Caki2 (cell line): Measurements from ENCODE around the gene NTMT1. TPM values are rescaled to one million over a fixed set of nuclear protein-coding genes. Genes with fewer than 3 reads are reported as not detected.
"Not testable (repeated sequence)": the region's sequence is repeated elsewhere in the genome, so short reads cannot be mapped to it uniquely, and the experiment has no call there.

Experiments
- DNase-seq: peaks from one replicate; pipeline ENCODE4 v3.0.0-alpha.2; 2015; ENCODE audit warnings: low read depth
- in situ Hi-C: cut with HindIII; loops from 2 replicates; pipeline ENCODE4 v1.10.0; 2016; ENCODE audit warnings: low sequenced_read_pairs, low pct_unique_long_range_greater_than_20kb, mixed read lengths
- total RNA-seq: library from RNA; depleted of rRNA; stranded (reverse); fragments of >200 nt; shearing (Covaris generic); gene quantifications from 2 replicates; pipeline ENCODE4 v1.2.3, GENCODE V29; 2014; ENCODE audit warnings: low replicate concordance

Gene NTMT1
- total RNA-seq, 1 experiment from 2014 or later, result 67.2 TPM

DNA sequence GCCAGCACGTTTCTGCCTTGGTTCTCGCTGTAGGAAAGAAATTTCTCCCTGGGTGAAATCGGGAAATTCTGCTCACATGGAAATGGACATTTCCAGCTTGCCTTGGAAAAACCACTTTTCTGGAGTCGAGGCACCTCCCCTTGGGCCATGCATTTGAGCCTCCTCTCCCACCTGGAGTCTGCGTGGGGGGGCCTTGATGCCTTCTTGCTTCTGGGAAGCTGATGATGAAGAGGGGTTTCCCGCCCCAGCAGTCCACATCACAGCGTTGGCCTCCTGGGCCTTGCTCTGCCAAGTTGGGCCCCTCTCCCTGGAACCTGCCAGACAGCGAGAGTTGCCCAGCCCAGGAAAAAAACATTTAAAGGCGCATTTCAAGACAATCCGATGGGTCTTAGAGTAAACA lies 17.7 kb downstream of the NTMT1 start:
- in situ Hi-C loops, result no loop called here
- DNase-seq, result no peak

DNA sequence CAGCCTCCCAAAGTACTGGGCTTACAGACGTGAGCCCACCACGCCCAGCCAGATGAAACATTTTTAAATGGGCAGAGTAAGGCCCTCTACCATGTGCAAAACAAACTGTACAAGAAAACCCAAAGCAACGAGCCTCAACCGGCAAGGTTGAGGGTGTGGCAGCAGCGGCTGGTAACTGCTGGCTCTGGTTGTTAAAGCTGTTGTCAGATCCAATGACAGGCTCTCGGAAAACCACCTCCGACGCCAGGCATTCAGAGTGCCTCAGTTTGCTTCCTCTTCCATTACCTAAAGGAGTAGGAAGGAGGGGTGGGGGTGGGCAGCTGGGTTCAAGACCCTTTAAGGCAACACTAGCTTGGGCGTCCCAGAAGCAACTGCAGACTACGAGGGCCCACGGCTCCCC lies 18.4 kb downstream of the NTMT1 start:
- in situ Hi-C loops, result no loop called here
- no peak for DNase-seq

- DNase-seq, result no peak
- in situ Hi-C loops, result no loop called here
Measured at GRCh38 chr9:129644902-129645301, 18.9 kb downstream of the NTMT1 start.

DNA sequence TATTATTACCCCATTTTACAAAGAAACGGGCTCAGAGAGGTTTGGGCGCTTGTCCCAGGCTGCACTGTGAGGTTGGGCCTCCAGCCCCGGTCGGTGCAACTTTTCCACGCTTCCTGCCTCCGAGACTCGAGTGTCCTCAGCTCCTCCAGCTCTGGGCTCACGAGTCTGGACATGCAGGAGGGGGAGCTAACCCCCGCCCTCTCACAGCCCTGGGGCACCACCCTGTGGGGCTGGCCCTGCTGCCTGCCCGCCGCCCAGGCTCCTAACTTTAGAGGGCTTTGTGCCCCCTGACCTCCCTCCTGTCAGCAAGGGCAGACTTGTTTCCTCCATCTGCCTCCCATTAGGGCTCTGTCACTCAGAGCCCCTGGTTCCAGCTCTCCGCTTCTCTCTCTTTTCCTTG lies 20.3 kb downstream of the NTMT1 start:
- in situ Hi-C loops, result no loop called here

GRCh38 chr9:129646654-129647053 lies 20.7 kb downstream of the NTMT1 start:
- no peak for DNase-seq
- in situ Hi-C loops, result no loop called here

More for the DNA sequence above, 20.3 kb downstream of the NTMT1 start:
- DNase-seq, result no peak

- in situ Hi-C loops, result no loop called here
- DNase-seq, result no peak
Measured at GRCh38 chr9:129647635-129648034, 21.7 kb downstream of the NTMT1 start.

- no peak for DNase-seq
Measured at GRCh38 chr9:129648092-129648763, 22.3 kb downstream of the NTMT1 start.

GRCh38 chr9:129648764-129649115 lies 22.8 kb downstream of the NTMT1 start:
- in situ Hi-C loops, result no loop called here

More at GRCh38 chr9:129648092-129648763, 22.3 kb downstream of the NTMT1 start:
- in situ Hi-C loops, result no loop called here

DNA sequence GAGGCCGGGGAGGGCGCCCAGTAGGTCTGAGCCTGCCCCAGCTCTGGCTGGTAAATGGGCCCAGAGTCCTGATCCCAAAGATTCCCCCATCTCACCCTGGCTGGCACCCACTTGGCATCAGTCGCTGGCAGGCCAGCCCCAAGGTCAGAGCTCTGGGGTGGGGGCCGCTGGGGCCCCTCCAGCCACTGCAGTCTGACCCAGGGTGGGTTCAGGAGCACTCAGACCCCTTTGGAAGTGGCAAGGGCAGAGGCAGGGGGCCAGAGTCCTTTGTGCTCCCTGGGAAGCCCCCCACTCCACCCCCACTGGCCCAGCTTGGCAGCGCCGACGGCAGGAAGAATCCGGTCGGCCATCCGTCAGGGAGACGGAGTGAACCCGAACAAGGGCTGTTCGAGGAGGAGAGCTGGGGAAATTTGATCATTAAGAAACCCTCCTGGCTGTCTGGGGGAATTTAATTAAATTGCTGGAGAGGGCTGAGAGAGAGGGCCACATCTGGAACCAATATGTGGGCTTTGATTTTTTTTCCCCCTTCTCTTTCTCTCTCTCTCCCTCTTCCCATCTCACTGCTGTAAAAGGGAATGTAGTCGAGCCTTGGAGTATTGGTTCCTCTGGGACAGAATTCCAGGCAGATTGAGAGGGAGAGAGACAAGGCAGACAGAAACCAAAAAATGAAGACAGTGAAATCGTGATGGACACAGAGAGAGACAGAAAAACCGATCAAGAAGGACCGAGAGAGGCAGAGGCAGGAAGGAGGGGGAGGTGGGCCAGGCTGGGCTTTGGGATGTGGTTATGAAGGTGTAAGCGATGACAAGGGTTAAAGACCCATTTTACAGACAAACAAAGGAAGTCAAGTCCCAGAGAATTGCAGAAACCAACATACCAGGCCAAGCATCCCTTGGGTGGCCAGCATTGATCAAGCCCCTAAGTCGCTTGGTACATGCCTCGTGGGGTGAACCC lies 24.0 kb downstream of the NTMT1 start:
- in situ Hi-C loops, result no loop called here

More at GRCh38 chr9:129648764-129649115, 22.8 kb downstream of the NTMT1 start:
- DNase-seq, result no peak

DNA sequence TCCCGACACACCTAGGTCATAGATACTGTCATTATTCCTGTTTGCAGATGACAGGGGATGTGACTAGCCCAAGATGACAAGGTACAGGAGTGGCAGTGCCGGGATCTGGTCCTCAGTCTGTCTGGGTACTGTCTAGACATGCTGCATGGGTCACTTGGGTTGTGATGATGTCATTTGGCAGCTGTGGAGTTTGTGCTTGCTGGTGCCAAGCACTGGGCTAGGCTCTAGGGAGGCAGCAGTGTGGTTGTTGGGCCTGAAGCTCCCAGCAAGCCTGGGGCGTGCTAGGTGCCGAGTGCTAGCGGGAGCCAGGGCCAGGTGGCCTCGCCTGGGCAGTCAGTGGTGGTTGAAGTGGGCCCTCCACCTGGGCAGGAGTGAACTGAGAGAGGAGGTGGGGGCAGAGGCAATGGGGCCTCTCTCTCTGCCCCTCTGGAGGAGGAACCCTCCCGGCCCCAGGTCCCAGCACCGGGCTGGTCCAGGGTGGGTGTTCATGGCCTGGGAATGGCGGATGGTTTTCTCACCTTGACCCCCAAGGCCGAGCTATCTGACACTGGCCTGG lies 24.8 kb downstream of the NTMT1 start:
- in situ Hi-C loops, result no loop called here

More for the DNA sequence above, 24.0 kb downstream of the NTMT1 start:
- DNase-seq, result no peak

DNA sequence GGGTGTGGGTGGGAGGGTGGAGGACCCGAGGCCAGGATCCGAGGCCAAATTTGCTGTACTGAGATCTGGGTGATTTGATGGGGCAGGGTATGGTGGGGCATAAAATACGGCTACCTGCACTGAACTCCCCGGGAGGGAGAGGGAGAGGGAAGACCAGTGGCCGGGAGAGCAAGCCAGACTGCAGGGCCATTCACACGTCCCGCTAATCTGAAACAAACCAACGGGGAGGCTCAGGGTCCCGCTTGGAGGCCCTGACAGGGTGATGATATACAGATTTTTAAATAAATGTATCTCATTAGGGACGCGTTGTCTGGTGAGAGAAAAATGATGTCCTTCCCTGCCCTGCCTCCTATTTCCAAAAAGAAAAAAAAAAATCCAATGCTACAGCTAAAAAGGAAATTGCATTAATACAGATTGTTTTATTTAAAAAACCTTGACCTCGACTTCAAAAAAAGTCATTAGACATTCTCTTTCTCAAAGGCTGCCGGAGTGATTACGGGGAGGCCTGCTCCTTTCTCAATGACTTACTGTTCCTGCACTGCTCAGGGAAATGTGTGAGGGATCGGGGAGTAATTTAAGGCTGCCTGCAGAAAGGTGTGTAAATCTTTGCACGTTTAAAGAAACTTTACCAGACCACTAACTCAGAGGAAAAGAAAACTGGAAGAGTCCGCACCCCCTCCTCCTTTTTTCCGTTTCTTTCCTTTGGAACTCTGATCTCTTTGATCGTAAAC lies 28.0 kb downstream of the NTMT1 start:
- DNase-seq, result no peak
- in situ Hi-C loops, result no loop called here

More for the DNA sequence above, 24.8 kb downstream of the NTMT1 start:
- no peak for DNase-seq

- in situ Hi-C loops, result no loop called here
- DNase-seq, result no peak
Measured at GRCh38 chr9:129654554-129655040, 28.6 kb downstream of the NTMT1 start.

DNA sequence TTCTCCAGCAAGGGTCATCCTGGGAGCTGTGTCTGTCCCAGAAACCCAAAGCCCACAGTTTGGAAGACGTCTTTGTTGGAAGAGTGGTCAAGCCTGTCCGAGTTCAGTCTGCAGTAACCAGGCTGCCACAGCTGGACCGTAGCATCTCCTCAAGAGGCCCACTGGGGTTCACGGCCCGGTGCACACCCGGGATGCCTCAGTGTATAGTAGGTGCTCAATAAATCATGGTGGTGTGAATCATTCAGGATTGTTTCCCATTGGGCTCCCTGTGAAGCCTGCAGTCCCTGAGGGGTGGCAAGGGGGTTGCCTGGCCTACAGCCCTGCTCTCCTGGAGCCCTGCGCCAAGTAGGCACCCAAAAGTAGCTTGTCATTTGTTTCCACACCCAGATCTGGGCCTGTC lies 29.2 kb downstream of the NTMT1 start:
- in situ Hi-C loops, result no loop called here
- DNase-seq, result no peak

GRCh38 chr9:129655696-129656095 lies 29.7 kb downstream of the NTMT1 start:
- in situ Hi-C loops, result no loop called here
- DNase-seq, result no peak

- peak; percentile 79 for DNase-seq
- in situ Hi-C loops, result no loop called here
Measured at GRCh38 chr9:129656795-129657390, 30.9 kb downstream of the NTMT1 start.

- no peak for DNase-seq
- in situ Hi-C loops, result no loop called here
Measured at GRCh38 chr9:129661029-129661428, 35.1 kb downstream of the NTMT1 start.

- in situ Hi-C loops, DNase-seq: not testable (repeated sequence)
Measured at GRCh38 chr9:129662239-129662638, 36.3 kb downstream of the NTMT1 start.
